Measurements from ENCODE around the gene ARHGAP20. TPM values are rescaled to one million over a fixed set of nuclear protein-coding genes. Genes with fewer than 3 reads are reported as not detected.

The ARHGAP20 gene
- total RNA-seq = 9.4 and 11.6 TPM in 2 replicates
- 7.1 and 18.1 TPM in 2 replicates for polyA plus RNA-seq
- 4.2 and 11.3 TPM in 2 replicates for polyA plus RNA-seq (2012)
- 6.9 and 8.4 TPM in 2 replicates for polyA minus RNA-seq (ENCODE audit: low replicate concordance)

- Histone ChIP-seq H4K20me1 (ENCODE audit: control insufficient read depth, extremely low read depth, insufficient read depth, low read length) (no peaks in the 10 kb centered on the region), H3K4me2 (ENCODE audit: extremely low read depth, insufficient read depth, low read length) (peak within 1 kb of the TSS; percentile 84), H3K9me3 (ENCODE audit: control insufficient read depth, insufficient read depth, low read depth, low read length) (no peaks in the 10 kb centered on the region), H3K9ac (ENCODE audit: insufficient read depth, low read length) (peak within 1 kb of the TSS; percentile 71), H3K79me2 (ENCODE audit: control insufficient read depth, insufficient read depth, low read length) (peaks cover 10% of the 10 kb centered on the region), H3K36me3 (ENCODE audit: control insufficient read depth, insufficient read depth, low read length) (no peaks in the 10 kb centered on the region), H3K27me3 (ENCODE audit: control insufficient read depth, insufficient read depth, low read length) (no peaks in the 10 kb centered on the region), H3K4me3 (replicated peaks in 1 of 4; ENCODE audit: control extremely low read depth in 1 of 4, insufficient read depth in 1 of 4, low read depth in 3 of 4, low read length in 4 of 4) (peak within 1 kb of the TSS; percentile 69 to 81 (median 72)), H3K4me1 (ENCODE audit: control insufficient read depth, extremely low read depth, insufficient read depth, low read length) (no peaks in the 10 kb centered on the region), H3K27ac (ENCODE audit: insufficient read depth, low read length) (peak within 1 kb of the TSS; percentile 55), H2AFZ (ENCODE audit: low read length) (peak within 1 kb of the TSS; percentile 70)
- DNase-seq (ENCODE audit: low read depth in 2 of 2) = peak; percentile 64 to 69
- TF ChIP-seq CTCF (conservative IDR thresholded peaks at IDR 0.05 in 1 of 2, IDR thresholded peaks at IDR 0.05 in 1 of 2; ENCODE audit: low read depth in 1 of 2, low read length in 2 of 2) (no peak), EZH2 (IDR thresholded peaks at IDR 0.05; ENCODE audit: low read length, missing control alignments) (no peak)
Measured at GRCh38 chr11:110711776-110712658, at the start of gene ARHGAP20. ARHGAP20 (minus strand) TSS chr11:110712437; CDS start chr11:110712231, 206 bp downstream.

GRCh38 chr11:110761991-110762390 is 49.8 kb upstream of the ARHGAP20 start:
- no peak for TF ChIP-seq EZH2 (IDR thresholded peaks at IDR 0.05; ENCODE audit: low read length, missing control alignments)
- no peak overlapping the region for H3K4me3 ChIP-seq (replicated peaks in 1 of 4; ENCODE audit: control extremely low read depth in 1 of 4, insufficient read depth in 1 of 4, low read depth in 3 of 4, low read length in 4 of 4)
- no peak for DNase-seq (ENCODE audit: low read depth in 2 of 2)
- H4K20me1 ChIP-seq (ENCODE audit: control insufficient read depth, extremely low read depth, insufficient read depth, low read length) = no peaks in the 10 kb centered on the region
- H3K9ac ChIP-seq (ENCODE audit: insufficient read depth, low read length) = no peak overlapping the region
- no peak overlapping the region for H3K27ac ChIP-seq (ENCODE audit: insufficient read depth, low read length)
- peaks cover 10% of the 10 kb centered on the region for H3K4me1 ChIP-seq (ENCODE audit: control insufficient read depth, extremely low read depth, insufficient read depth, low read length)
- no peaks in the 10 kb centered on the region for H3K27me3 ChIP-seq (ENCODE audit: control insufficient read depth, insufficient read depth, low read length)
- H3K4me2 ChIP-seq (ENCODE audit: extremely low read depth, insufficient read depth, low read length) = no peak overlapping the region
- no peaks in the 10 kb centered on the region for H3K36me3 ChIP-seq (ENCODE audit: control insufficient read depth, insufficient read depth, low read length)
- H3K9me3 ChIP-seq (ENCODE audit: control insufficient read depth, insufficient read depth, low read depth, low read length) = no peaks in the 10 kb centered on the region
- no peak overlapping the region for H2AFZ ChIP-seq (ENCODE audit: low read length)
- H3K79me2 ChIP-seq (ENCODE audit: control insufficient read depth, insufficient read depth, low read length) = no peaks in the 10 kb centered on the region

- Histone ChIP-seq H3K79me2 (ENCODE audit: control insufficient read depth, insufficient read depth, low read length) (no peaks in the 10 kb centered on the region), H3K4me1 (ENCODE audit: control insufficient read depth, extremely low read depth, insufficient read depth, low read length) (peaks cover 10% of the 10 kb centered on the region), H3K27ac (ENCODE audit: insufficient read depth, low read length) (no peak overlapping the region), H4K20me1 (ENCODE audit: control insufficient read depth, extremely low read depth, insufficient read depth, low read length) (no peaks in the 10 kb centered on the region), H3K9me3 (ENCODE audit: control insufficient read depth, insufficient read depth, low read depth, low read length) (no peaks in the 10 kb centered on the region), H2AFZ (ENCODE audit: low read length) (no peak overlapping the region), H3K4me3 (replicated peaks in 1 of 4; ENCODE audit: control extremely low read depth in 1 of 4, insufficient read depth in 1 of 4, low read depth in 3 of 4, low read length in 4 of 4) (no peak overlapping the region), H3K9ac (ENCODE audit: insufficient read depth, low read length) (no peak overlapping the region), H3K36me3 (ENCODE audit: control insufficient read depth, insufficient read depth, low read length) (no peaks in the 10 kb centered on the region), H3K27me3 (ENCODE audit: control insufficient read depth, insufficient read depth, low read length) (no peaks in the 10 kb centered on the region), H3K4me2 (ENCODE audit: extremely low read depth, insufficient read depth, low read length) (no peak overlapping the region)
- DNase-seq (ENCODE audit: low read depth in 2 of 2) = no peak
- TF ChIP-seq EZH2 (IDR thresholded peaks at IDR 0.05; ENCODE audit: low read length, missing control alignments) = no peak
- no peak for TF ChIP-seq CTCF (conservative IDR thresholded peaks at IDR 0.05 in 1 of 2, IDR thresholded peaks at IDR 0.05 in 1 of 2; ENCODE audit: low read depth in 1 of 2, low read length in 2 of 2)
Measured at GRCh38 chr11:110761131-110761530, 48.9 kb upstream of the ARHGAP20 start.

Measured in fibroblast of lung (primary cell).